ENCODE results near the gene UBTD2.

UBTD2 gene

DNA sequence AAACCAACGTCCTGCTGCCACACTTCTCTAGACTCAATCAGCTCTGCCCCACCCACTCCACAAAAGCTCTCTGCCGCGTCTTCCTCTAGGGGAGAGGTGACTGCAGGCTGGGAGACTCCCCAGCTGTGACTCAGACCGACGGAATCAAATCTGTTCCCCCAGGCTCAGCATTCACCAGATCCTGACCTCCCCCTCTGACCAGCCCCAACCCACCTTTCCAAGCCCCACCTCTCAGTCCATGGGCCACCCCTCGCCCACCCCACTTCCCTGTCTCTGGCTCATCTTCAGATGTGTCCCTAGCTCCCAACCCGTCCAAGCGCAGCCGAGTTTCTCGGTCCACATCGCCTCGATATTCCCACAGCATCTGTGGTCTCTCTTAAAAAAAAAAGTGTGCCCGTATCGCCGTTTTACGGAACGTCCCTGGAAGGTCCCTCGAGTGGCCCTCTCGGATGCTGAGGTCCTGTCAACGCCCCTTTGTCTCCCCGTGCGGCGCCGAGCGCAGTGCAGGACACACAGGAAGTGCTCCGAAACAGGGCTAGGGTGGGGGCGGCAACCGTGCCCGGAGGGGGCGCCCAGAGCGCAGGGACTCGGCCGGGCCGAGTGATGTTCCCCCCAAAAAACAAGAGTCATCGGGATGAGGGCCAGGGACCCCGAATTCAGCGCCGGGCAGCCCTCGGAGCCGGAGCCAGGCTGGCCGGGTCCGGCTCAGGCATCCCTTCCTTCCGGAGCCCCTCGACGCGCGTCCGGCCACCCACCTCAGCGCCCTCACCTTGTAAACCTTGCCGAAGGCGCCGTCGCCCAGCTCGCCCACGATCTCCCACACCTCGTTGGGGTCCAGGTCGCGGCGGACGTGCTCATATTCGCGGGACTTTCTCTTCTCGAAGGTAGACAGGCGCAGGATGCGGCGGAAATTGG is 96.2 kb downstream of the UBTD2 start:
- Histone ChIP-seq H3K9me2 (replicated peaks; ENCODE audit: insufficient read depth, low read length) (no peaks in the 10 kb centered on the region), H4K20me1 (ENCODE audit: insufficient read depth, low read length) (no peaks in the 10 kb centered on the region), H3K4me1 (ENCODE audit: low read length) (peaks cover 17% of the 10 kb centered on the region), H3K27ac (ENCODE audit: low read length) (peak overlapping the region; percentile 96; the same call in 1 of the 2 replicates), H3K36me3 (replicated peaks; ENCODE audit: insufficient read depth, low read length) (no peaks in the 10 kb centered on the region), H3K4me2 (ENCODE audit: low read depth, low read length) (peak overlapping the region; percentile 95), H3K4me3 (ENCODE audit: low read length) (peak overlapping the region; percentile 95), H3K9me3 (replicated peaks; ENCODE audit: insufficient read depth, low read length) (no peaks in the 10 kb centered on the region), H2AFZ (ENCODE audit: low read length) (peak overlapping the region; percentile 91), H3K79me2 (ENCODE audit: low read length) (peaks cover 55% of the 10 kb centered on the region), H3K27me3 (replicated peaks; ENCODE audit: insufficient read depth, low read length) (no peaks in the 10 kb centered on the region), H3F3A (ENCODE audit: insufficient read depth, low read length) (peaks cover 40% of the 10 kb centered on the region), H3K9ac (ENCODE audit: low read length) (peak overlapping the region; percentile 78)
- peak; percentile 60 for DNase-seq
- TF ChIP-seq, protein P1, sequence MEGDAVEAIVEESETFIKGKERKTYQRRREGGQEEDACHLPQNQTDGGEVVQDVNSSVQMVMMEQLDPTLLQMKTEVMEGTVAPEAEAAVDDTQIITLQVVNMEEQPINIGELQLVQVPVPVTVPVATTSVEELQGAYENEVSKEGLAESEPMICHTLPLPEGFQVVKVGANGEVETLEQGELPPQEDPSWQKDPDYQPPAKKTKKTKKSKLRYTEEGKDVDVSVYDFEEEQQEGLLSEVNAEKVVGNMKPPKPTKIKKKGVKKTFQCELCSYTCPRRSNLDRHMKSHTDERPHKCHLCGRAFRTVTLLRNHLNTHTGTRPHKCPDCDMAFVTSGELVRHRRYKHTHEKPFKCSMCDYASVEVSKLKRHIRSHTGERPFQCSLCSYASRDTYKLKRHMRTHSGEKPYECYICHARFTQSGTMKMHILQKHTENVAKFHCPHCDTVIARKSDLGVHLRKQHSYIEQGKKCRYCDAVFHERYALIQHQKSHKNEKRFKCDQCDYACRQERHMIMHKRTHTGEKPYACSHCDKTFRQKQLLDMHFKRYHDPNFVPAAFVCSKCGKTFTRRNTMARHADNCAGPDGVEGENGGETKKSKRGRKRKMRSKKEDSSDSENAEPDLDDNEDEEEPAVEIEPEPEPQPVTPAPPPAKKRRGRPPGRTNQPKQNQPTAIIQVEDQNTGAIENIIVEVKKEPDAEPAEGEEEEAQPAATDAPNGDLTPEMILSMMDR (IDR thresholded peaks at IDR 0.05; ENCODE audit: low read length), result no peak; the same call in 1 of the 2 replicates

DNA sequence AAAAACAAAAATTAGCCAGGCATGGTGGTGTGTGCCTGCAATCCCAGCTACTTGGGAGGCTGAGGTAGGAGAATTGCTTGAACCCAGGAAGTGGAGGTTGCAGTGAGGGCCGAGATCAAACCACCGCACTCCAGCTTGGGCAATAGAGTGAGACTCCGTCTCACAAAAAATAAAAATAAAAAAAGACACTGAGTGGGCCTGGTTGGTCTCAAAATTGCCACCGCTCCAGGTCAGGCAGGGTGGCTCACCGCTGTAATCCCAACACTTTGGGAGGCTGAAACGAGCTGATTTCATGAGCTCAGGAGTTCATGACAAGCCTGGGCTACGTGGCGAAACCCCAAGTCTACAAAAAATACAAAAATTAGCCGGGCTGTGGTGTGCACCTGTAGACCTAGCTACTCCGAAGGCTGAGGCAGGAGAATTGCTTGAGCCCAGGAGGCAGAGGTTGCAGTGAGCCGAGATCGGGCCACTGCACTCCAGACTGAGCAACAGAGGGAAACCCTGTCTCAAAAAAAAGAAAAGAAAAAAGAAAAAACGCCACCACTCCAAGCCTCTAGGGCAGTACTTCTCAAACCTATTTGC is 97.4 kb downstream of the UBTD2 start:
- Histone ChIP-seq H3K9me2 (replicated peaks; ENCODE audit: insufficient read depth, low read length) (no peaks in the 10 kb centered on the region), H3K4me3 (ENCODE audit: low read length) (peak overlapping the region; percentile 95), H3K36me3 (replicated peaks; ENCODE audit: insufficient read depth, low read length) (no peaks in the 10 kb centered on the region), H3K9ac (ENCODE audit: low read length) (peak overlapping the region; percentile 78), H3K4me2 (ENCODE audit: low read depth, low read length) (peak overlapping the region; percentile 95), H4K20me1 (ENCODE audit: insufficient read depth, low read length) (no peaks in the 10 kb centered on the region), H3K4me1 (ENCODE audit: low read length) (peaks cover 18% of the 10 kb centered on the region), H3K27ac (ENCODE audit: low read length) (peak overlapping the region; percentile 96; the same call in 1 of the 2 replicates), H3K9me3 (replicated peaks; ENCODE audit: insufficient read depth, low read length) (no peaks in the 10 kb centered on the region), H3F3A (ENCODE audit: insufficient read depth, low read length) (peaks cover 40% of the 10 kb centered on the region), H3K79me2 (ENCODE audit: low read length) (peaks cover 66% of the 10 kb centered on the region), H3K27me3 (replicated peaks; ENCODE audit: insufficient read depth, low read length) (no peaks in the 10 kb centered on the region), H2AFZ (ENCODE audit: low read length) (no peak overlapping the region)
- DNase-seq, result peak; percentile 19
- TF ChIP-seq EZH2 (optimal IDR thresholded peaks at IDR 0.05; ENCODE audit: low read depth, low read length) (no peak), EZH2phosphoT487 (IDR thresholded peaks at IDR 0.05; ENCODE audit: low read length) (no peak)
- TF ChIP-seq, protein P1 (IDR thresholded peaks at IDR 0.05; ENCODE audit: low read length), result no peak

DNA sequence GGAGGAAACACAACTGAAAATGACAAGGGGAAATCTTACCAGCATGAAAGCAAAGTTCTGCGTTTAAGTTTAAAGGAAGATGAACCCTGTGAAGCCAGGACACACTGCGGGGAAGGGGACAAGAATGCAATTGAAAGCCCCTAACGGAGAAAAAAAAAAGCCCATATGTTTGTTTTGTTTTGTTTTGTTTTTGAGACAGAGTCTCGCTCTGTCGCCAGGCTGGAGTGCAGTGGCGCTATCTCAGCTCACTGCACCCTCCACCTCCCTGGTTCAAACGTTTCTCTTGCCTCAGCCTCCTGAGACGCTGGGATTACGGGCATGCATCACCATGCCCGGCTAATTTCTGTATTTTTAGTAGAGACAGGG is 98.5 kb downstream of the UBTD2 start:
- H3K4me1 ChIP-seq (ENCODE audit: low read length), result peaks cover 25% of the 10 kb centered on the region
- no peak overlapping the region for H2AFZ ChIP-seq (ENCODE audit: low read length)
- H3F3A ChIP-seq (ENCODE audit: insufficient read depth, low read length), result peaks cover 44% of the 10 kb centered on the region
- TF ChIP-seq EZH2 (optimal IDR thresholded peaks at IDR 0.05; ENCODE audit: low read depth, low read length), result no peak
- TF ChIP-seq EZH2phosphoT487 (IDR thresholded peaks at IDR 0.05; ENCODE audit: low read length), result no peak
- no peaks in the 10 kb centered on the region for H3K9me3 ChIP-seq (replicated peaks; ENCODE audit: insufficient read depth, low read length)
- H3K9ac ChIP-seq (ENCODE audit: low read length), result peak overlapping the region; percentile 78; the same call in 1 of the 2 replicates
- H3K9me2 ChIP-seq (replicated peaks; ENCODE audit: insufficient read depth, low read length), result no peaks in the 10 kb centered on the region
- H3K36me3 ChIP-seq (replicated peaks; ENCODE audit: insufficient read depth, low read length), result no peaks in the 10 kb centered on the region
- H3K27me3 ChIP-seq (replicated peaks; ENCODE audit: insufficient read depth, low read length), result no peaks in the 10 kb centered on the region
- DNase-seq, result peak; percentile 13
- H4K20me1 ChIP-seq (ENCODE audit: insufficient read depth, low read length), result no peaks in the 10 kb centered on the region
- peak overlapping the region; percentile 96 for H3K27ac ChIP-seq (ENCODE audit: low read length)
- H3K79me2 ChIP-seq (ENCODE audit: low read length), result peaks cover 76% of the 10 kb centered on the region
- peak overlapping the region; percentile 95 for H3K4me3 ChIP-seq (ENCODE audit: low read length)
- peak overlapping the region; percentile 95; the same call in 1 of the 2 replicates for H3K4me2 ChIP-seq (ENCODE audit: low read depth, low read length)

Data from MM.1S (cell line).